ENCODE results near the gene RAP1GAP2.

RAP1GAP2 gene

DNA sequence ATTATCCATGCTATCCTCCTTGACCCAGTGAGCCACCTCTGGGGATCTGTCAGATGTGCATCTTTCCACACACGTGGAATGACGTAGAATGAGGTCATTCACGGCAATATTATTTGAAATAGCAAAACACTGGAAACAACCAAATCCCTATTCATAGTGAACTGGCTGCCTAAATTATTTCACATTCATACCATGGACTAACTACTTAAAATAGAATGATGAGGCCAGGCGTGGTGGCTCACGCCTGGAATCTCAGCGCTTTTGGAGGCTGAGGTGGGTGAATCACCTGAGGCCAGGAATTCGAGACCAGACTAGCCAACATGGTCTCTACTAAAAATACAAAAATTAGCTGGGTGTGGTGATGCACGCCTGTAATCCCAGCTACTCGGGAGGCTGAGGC is 75.5 kb downstream of the RAP1GAP2 start (continued):
- TF ChIP-seq ZNF394 (tag by site-specific recombination; IDR thresholded peaks at IDR 0.05; ENCODE audit: borderline replicate concordance) = no peak
- TF ChIP-seq GLIS2 (tag by site-specific recombination; IDR thresholded peaks at IDR 0.05) = no peak
- TF ChIP-seq ZEB2 (tag by site-specific recombination; IDR thresholded peaks at IDR 0.05) = no peak
- no peak for TF ChIP-seq ZNF707 (tag by site-specific recombination; IDR thresholded peaks at IDR 0.05)
- no peak for TF ChIP-seq ZNF664 (tag by site-specific recombination; IDR thresholded peaks at IDR 0.05)
- no peak for TF ChIP-seq TCF7L2 (IDR thresholded peaks at IDR 0.05; ENCODE audit: borderline replicate concordance, low read depth, low read length)
- TF ChIP-seq, protein P1, sequence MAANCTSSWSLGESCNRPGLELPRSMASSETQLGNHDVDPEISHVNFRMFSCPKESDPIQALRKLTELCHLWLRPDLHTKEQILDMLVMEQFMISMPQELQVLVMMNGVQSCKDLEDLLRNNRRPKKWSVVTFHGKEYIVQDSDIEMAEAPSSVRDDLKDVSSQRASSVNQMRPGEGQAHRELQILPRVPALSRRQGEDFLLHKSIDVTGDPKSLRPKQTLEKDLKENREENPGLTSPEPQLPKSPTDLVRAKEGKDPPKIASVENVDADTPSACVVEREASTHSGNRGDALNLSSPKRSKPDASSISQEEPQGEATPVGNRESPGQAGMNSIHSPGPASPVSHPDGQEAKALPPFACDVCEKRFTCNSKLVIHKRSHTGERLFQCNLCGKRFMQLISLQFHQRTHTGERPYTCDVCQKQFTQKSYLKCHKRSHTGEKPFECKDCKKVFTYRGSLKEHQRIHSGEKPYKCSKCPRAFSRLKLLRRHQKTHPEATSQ (tag by site-specific recombination; IDR thresholded peaks at IDR 0.05) = no peak
- TF ChIP-seq BCL11B (tag by site-specific recombination; IDR thresholded peaks at IDR 0.05; ENCODE audit: low read depth) = no peak
- TF ChIP-seq ZNF660 (tag by site-specific recombination; IDR thresholded peaks at IDR 0.05) = no peak
- TF ChIP-seq, protein P2, sequence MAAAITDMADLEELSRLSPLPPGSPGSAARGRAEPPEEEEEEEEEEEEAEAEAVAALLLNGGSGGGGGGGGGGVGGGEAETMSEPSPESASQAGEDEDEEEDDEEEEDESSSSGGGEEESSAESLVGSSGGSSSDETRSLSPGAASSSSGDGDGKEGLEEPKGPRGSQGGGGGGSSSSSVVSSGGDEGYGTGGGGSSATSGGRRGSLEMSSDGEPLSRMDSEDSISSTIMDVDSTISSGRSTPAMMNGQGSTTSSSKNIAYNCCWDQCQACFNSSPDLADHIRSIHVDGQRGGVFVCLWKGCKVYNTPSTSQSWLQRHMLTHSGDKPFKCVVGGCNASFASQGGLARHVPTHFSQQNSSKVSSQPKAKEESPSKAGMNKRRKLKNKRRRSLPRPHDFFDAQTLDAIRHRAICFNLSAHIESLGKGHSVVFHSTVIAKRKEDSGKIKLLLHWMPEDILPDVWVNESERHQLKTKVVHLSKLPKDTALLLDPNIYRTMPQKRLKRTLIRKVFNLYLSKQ (tag by site-specific recombination; IDR thresholded peaks at IDR 0.05; ENCODE audit: borderline replicate concordance) = no peak

DNA sequence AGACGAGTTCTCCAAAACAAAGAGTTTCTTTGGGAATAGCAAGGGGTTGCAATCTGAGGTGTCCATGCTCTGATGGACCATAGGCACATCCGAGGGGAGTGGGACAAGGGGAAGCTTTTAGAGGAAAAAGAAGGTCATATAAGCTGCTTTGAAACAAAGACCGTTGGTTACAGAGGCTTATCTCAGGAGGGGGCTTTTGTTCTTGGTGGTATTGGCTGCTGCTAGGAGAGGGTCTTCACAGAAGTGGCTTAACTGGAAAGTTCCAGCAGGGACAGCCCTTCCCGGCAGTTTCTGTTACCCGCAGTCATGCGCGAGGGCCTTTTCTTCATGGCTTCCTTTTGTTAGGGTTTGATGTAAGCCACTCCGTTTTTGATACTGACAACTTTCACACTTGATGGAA is 76.0 kb downstream of the RAP1GAP2 start:
- Histone ChIP-seq H3K9me3 (ENCODE audit: control insufficient read depth, insufficient read depth, low read depth, low read length) (no peaks in the 10 kb centered on the region), H3K27ac (ENCODE audit: extremely low read depth, low read depth, low read length) (no peak overlapping the region), H3K36me3 (ENCODE audit: control insufficient read depth in 2 of 2, insufficient read depth in 1 of 2, low read length in 2 of 2) (no peaks in the 10 kb centered on the region), H3K4me1 (ENCODE audit: control insufficient read depth, insufficient read depth, low read length) (no peaks in the 10 kb centered on the region), H3K4me3 (ENCODE audit: low read depth, low read length) (no peak overlapping the region)
- POLR2A ChIA-PET = interaction anchor here (0.6 kb wide), 1 partner anchor 28 kb away, joined by 3 read pairs; no protein-coding TSS in a partner anchor
- CTCF ChIA-PET = interaction anchor here (1.1 to 1.5 kb wide), 2 partner anchors 23 to 24 kb away, joined by 3 to 4 read pairs; no protein-coding TSS in a partner anchor
- TF ChIP-seq ZNF394 (tag by site-specific recombination; IDR thresholded peaks at IDR 0.05; ENCODE audit: borderline replicate concordance) (no peak), ZNF677 (tag by site-specific recombination; IDR thresholded peaks at IDR 0.05) (no peak), ZNF514 (tag by site-specific recombination; IDR thresholded peaks at IDR 0.05) (no peak), SCRT2 (tag by site-specific recombination; IDR thresholded peaks at IDR 0.05) (no peak), SALL2 (tag by site-specific recombination; IDR thresholded peaks at IDR 0.05; ENCODE audit: borderline replicate concordance) (no peak)
- TF ChIP-seq, protein P3, sequence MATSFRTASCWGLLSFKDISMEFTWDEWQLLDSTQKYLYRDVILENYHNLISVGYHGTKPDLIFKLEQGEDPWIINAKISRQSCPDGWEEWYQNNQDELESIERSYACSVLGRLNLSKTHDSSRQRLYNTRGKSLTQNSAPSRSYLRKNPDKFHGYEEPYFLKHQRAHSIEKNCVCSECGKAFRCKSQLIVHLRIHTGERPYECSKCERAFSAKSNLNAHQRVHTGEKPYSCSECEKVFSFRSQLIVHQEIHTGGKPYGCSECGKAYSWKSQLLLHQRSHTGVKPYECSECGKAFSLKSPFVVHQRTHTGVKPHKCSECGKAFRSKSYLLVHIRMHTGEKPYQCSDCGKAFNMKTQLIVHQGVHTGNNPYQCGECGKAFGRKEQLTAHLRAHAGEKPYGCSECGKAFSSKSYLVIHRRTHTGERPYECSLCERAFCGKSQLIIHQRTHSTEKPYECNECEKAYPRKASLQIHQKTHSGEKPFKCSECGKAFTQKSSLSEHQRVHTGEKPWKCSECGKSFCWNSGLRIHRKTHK (tag by site-specific recombination; IDR thresholded peaks at IDR 0.05) = no peak

DNA sequence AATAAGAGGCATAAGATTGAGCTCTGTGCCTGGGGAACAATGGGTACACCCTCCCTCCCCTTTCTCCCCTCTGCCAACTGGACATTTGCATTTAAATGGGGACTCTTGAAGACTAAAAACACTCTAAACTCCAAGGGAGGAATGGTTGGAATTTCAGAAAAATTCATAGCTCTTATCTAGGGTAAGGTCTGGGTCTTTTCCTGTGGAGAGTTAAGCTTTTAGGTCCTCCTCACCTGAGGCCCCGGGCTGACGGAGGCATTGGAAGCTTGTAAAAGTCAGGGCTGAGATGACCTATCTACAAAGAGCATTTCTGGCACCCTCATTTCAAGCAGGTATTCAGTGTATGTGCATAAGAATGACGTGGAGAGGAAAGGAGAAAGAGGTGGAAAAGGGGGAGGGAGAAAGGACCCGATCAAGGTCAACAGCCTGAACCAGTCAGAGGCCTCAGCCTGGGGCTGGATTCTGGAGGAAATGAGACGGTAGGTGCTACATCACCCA is 78.0 kb downstream of the RAP1GAP2 start:
- no peak overlapping the region for H3K27ac ChIP-seq (ENCODE audit: extremely low read depth, low read depth, low read length)
- no peak for TF ChIP-seq ZNF24 (tag by site-specific recombination; IDR thresholded peaks at IDR 0.05)
- TF ChIP-seq, protein P4, sequence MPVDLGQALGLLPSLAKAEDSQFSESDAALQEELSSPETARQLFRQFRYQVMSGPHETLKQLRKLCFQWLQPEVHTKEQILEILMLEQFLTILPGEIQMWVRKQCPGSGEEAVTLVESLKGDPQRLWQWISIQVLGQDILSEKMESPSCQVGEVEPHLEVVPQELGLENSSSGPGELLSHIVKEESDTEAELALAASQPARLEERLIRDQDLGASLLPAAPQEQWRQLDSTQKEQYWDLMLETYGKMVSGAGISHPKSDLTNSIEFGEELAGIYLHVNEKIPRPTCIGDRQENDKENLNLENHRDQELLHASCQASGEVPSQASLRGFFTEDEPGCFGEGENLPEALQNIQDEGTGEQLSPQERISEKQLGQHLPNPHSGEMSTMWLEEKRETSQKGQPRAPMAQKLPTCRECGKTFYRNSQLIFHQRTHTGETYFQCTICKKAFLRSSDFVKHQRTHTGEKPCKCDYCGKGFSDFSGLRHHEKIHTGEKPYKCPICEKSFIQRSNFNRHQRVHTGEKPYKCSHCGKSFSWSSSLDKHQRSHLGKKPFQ (tag by site-specific recombination; IDR thresholded peaks at IDR 0.05) = no peak
- H3K36me3 ChIP-seq (ENCODE audit: control insufficient read depth in 2 of 2, insufficient read depth in 1 of 2, low read length in 2 of 2) = no peaks in the 10 kb centered on the region
- H3K4me1 ChIP-seq (ENCODE audit: control insufficient read depth, insufficient read depth, low read length) = no peaks in the 10 kb centered on the region
- H3K4me3 ChIP-seq (ENCODE audit: low read depth, low read length) = no peak overlapping the region
- H3K9me3 ChIP-seq (ENCODE audit: control insufficient read depth, insufficient read depth, low read depth, low read length) = no peaks in the 10 kb centered on the region
- ChIA-PET POLR2A (interaction anchor here (1.0 to 1.2 kb wide), 3 partner anchors 10 to 25 kb away, joined by 3 to 5 read pairs (median 3); no protein-coding TSS in a partner anchor), CTCF (interaction anchor here (0.6 to 1.2 kb wide), 5 partner anchors 11 to 316 kb away, joined by 3 to 5 read pairs (median 3); no protein-coding TSS in a partner anchor)
